Tibial nerve (tissue), 3 donors: ENCODE measurements around the gene ABCC10.

Experiments used
- POLR2A ChIP-seq, 2 donors: fragments of 450-650 bp; IDR thresholded peaks; one replicate each; pipeline ENCODE4 v1.6.1; 2017; ENCODE audit warnings: antibody characterized with exemption in 2 of 2, mild to moderate bottlenecking in 2 of 2, moderate library complexity in 2 of 2
- TF ChIP-seq, protein P1 (sequence below), 5 experiments: fragments of 200-600 bp in 3 of 5; fragments of 450-650 bp in 2 of 5; sonication (generic) in 3 of 5; IDR thresholded peaks; one replicate each; pipeline ENCODE4 v1.5.1; 2016 to 2019; ENCODE audit warnings: antibody characterized with exemption in 5 of 5, mild to moderate bottlenecking in 3 of 5, moderate library complexity in 2 of 5

DNA sequence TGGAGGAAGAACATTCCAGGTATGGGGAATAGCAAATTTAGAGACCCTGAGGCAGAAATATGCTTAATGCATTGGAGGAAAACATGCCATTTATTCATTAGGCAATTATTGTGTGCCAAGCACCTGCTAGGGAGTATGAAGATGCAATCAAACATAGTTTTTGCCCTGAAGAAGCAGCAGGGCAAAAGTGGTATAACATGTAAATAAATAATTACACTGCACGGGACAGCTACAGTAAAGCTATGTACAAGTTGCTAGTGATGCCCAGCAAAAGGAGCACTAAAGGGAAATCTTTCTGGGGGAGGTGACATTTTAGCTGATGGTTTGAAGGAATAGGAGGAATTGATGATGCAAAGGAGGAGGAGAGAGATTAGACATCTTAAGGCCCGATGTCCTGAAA lies 49.4 kb downstream of the ABCC10 start:
- TF ChIP-seq POLR2A (IDR thresholded peaks at IDR 0.05): no peak
- TF ChIP-seq, protein P1, sequence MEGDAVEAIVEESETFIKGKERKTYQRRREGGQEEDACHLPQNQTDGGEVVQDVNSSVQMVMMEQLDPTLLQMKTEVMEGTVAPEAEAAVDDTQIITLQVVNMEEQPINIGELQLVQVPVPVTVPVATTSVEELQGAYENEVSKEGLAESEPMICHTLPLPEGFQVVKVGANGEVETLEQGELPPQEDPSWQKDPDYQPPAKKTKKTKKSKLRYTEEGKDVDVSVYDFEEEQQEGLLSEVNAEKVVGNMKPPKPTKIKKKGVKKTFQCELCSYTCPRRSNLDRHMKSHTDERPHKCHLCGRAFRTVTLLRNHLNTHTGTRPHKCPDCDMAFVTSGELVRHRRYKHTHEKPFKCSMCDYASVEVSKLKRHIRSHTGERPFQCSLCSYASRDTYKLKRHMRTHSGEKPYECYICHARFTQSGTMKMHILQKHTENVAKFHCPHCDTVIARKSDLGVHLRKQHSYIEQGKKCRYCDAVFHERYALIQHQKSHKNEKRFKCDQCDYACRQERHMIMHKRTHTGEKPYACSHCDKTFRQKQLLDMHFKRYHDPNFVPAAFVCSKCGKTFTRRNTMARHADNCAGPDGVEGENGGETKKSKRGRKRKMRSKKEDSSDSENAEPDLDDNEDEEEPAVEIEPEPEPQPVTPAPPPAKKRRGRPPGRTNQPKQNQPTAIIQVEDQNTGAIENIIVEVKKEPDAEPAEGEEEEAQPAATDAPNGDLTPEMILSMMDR (IDR thresholded peaks at IDR 0.05): no peak
